ENCODE data around the gene FAM50A. TPM values are rescaled to one million over a fixed set of nuclear protein-coding genes. Genes with fewer than 3 reads are reported as not detected.

Gene FAM50A
- total and polyA plus RNA-seq, 12 donors = 25.5 to 167 (median 38.9) TPM

DNA sequence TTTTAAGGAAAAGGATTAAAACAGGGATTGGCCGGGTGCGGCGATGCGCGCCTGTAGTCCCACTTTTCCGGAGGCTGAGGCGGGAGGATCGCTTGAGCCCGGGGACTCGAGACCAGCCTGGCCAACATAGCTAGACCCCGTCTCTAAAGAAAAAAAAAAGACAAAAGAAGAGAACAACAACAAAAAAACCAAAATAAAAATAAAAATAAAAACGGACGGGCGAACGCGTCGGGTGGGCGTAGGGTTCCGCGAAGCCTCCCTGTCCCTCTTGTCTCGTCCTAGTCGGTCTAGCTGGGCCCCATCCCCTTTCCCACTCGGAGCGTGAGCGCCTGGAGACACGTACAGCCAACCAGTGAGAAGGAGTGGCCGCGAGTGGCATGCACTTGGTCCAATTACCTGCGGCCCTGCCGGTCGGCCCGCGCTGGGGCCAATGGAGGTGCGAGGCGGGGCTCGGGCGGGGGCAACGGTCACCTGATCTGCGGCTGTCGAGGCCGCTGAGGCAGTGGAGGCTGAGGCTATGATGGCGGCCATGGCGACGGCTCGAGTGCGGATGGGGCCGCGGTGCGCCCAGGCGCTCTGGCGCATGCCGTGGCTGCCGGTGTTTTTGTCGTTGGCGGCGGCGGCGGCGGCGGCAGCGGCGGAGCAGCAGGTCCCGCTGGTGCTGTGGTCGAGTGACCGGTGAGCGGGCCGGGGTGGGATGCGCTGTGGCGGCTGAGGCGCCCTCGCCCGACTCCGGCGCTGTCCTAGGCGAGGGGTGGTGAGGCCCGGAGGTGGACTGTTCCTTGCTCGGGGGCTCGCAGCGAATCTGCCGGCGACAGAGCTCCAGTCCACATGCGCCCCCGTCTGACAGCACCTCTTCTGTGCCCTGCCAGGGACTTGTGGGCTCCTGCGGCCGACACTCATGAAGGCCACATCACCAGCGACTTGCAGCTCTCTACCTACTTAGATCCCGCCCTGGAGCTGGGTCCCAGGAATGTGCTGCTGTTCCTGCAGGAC lies 15.5 kb upstream of the FAM50A start, which contains the start of gene ATP6AP1:
Gene ATP6AP1 (plus strand): TSS at position 502 of the 996 bp plus-strand sequence. CDS start 16 bp downstream, at position 518.
- peak within 1 kb of the TSS; percentile 58 to 90 (median 82) for H3K27ac ChIP-seq
- H3K4me3 ChIP-seq = peak within 1 kb of the TSS; percentile 58 to 87 (median 76)
- DNase-seq (peak; percentile 92 to 94), ATAC-seq (peak; percentile 95 to 99 (median 98))
- peaks cover 0 to 30% (median 17%) of the 10 kb centered on the region in 9 donors for H3K4me1 ChIP-seq
- WGBS, 2 donors = 7 to 14% methylated on average over 56 to 87 of the region's 87 CpGs
- peaks cover 0 to 18% (median 0%) of the 10 kb centered on the region in 9 donors for H3K36me3 ChIP-seq
- H3K9me3 ChIP-seq = no peaks in the 10 kb centered on the region
- intact Hi-C loops (cut with DNase I) = no loop called here
- TF ChIP-seq, protein P1, sequence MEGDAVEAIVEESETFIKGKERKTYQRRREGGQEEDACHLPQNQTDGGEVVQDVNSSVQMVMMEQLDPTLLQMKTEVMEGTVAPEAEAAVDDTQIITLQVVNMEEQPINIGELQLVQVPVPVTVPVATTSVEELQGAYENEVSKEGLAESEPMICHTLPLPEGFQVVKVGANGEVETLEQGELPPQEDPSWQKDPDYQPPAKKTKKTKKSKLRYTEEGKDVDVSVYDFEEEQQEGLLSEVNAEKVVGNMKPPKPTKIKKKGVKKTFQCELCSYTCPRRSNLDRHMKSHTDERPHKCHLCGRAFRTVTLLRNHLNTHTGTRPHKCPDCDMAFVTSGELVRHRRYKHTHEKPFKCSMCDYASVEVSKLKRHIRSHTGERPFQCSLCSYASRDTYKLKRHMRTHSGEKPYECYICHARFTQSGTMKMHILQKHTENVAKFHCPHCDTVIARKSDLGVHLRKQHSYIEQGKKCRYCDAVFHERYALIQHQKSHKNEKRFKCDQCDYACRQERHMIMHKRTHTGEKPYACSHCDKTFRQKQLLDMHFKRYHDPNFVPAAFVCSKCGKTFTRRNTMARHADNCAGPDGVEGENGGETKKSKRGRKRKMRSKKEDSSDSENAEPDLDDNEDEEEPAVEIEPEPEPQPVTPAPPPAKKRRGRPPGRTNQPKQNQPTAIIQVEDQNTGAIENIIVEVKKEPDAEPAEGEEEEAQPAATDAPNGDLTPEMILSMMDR (IDR thresholded peaks at IDR 0.05) = peak in 2 of 9 donors; percentile 30
- no peaks in the 10 kb centered on the region for H3K27me3 ChIP-seq

DNA sequence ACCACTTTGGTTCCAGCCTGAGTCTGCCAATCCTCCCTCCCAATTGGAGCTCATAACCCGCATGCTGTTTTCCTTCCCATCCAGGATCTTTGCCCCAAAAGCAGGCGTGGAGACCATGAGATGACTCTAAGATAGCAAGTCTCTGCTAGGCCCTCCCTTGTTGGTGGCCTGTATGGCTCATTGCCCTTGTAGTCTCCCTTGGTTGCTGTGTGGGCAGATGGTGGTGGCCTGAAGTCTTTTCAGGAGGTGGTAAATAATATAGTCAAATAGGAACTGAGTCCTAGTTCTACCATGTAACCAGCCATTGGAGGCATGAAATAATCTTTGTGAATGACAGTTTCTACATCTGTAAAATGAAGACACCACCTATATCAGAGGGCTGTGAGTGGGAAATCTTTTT lies 14.2 kb upstream of the FAM50A start:
- Histone ChIP-seq H3K36me3 (peaks cover 0 to 29% (median 0%) of the 10 kb centered on the region in 9 donors), H3K27me3 (no peaks in the 10 kb centered on the region), H3K4me1 (peaks cover 0 to 30% (median 17%) of the 10 kb centered on the region in 9 donors), H3K4me3 (peak overlapping the region in 6 of 10 donors; percentile 71 to 84 (median 79)), H3K27ac (peak overlapping the region in 3 of 10 donors; percentile 81 to 90 (median 84)), H3K9me3 (no peaks in the 10 kb centered on the region)
- DNase-seq (no peak), ATAC-seq (no peak)
- intact Hi-C loops (cut with DNase I) = no loop called here
- TF ChIP-seq, protein P1 (IDR thresholded peaks at IDR 0.05) = no peak
- 83 to 87% methylated on average over 2 of the region's 2 CpGs for WGBS, 2 donors

DNA sequence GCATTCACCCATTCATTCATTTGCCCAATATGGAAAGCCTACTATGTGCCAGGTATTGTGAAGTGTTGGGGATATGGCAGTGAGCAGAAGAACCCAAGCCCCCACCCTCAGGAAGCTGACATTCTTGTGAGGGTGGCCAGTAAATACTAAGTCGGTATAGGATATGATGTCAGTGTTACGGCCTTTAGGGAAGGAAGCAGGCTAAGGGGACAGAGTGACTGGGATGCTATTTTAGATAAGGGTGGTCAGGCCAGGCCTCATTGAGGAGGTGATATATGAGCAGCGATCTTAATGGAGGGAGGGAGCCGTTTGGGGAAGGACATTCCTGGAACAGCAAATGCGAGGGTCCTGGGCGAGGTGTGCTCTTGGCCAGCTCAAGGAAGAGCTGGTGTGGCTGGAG lies 13.5 kb upstream of the FAM50A start:
- H3K27ac ChIP-seq = peak overlapping the region in 7 of 10 donors; percentile 20 to 90 (median 39)

DNA sequence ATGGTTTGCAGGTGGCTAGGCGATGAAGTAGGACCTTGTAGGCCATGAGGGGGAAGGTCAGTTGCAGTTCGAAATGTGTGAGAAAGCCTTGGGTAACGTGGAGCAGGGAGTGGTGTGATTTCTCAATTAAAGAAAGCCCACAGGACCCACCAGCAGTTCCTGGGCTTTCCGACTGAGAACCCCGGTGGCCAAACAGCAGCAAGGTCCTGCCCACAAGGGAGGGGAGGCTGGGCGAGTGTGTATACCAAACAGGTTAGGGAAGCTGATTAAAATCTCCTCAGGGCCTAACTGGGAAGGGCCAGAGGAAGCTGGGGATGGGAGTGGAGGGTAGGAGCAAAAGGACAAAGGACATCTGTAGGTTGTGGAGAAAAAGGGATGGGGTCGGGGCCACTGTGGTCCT lies 13.0 kb upstream of the FAM50A start:
- TF ChIP-seq, protein P1 (IDR thresholded peaks at IDR 0.05) = no peak
- Histone ChIP-seq H3K27me3 (no peaks in the 10 kb centered on the region), H3K4me1 (peaks cover 0 to 30% (median 17%) of the 10 kb centered on the region in 9 donors), H3K27ac (peak overlapping the region in 8 of 10 donors; percentile 20 to 90 (median 41)), H3K4me3 (no peak overlapping the region), H3K36me3 (peaks cover 0 to 41% (median 0%) of the 10 kb centered on the region in 9 donors), H3K9me3 (no peaks in the 10 kb centered on the region)
- intact Hi-C loops (cut with DNase I) = no loop called here
- WGBS, 2 donors = 68 to 75% methylated on average over 7 of the region's 7 CpGs
- ATAC-seq (no peak), DNase-seq (no peak)

More for the DNA sequence above, 13.5 kb upstream of the FAM50A start:
- peaks cover 0 to 30% (median 17%) of the 10 kb centered on the region in 9 donors for H3K4me1 ChIP-seq
- intact Hi-C loops (cut with DNase I) = no loop called here
- H3K4me3 ChIP-seq = peak overlapping the region in 1 of 10 donors; percentile 23
- DNase-seq = no peak
- ATAC-seq = no peak
- no peaks in the 10 kb centered on the region for H3K27me3 ChIP-seq
- peaks cover 0 to 37% (median 0%) of the 10 kb centered on the region in 9 donors for H3K36me3 ChIP-seq
- H3K9me3 ChIP-seq = no peaks in the 10 kb centered on the region
- TF ChIP-seq, protein P1 (IDR thresholded peaks at IDR 0.05) = no peak
- 53 to 57% methylated on average over 6 of the region's 6 CpGs for WGBS, 2 donors

Data from heart right ventricle (tissue), 16 donors.